HG02938 (cell line): Measurements from ENCODE around the gene DMRT1.
A peak's percentile ranks its signal among the peaks of the same experiment; 100 is the strongest.
"Not testable (repeated sequence)": the region's sequence is repeated elsewhere in the genome, so short reads cannot be mapped to it uniquely, and the experiment has no call there.

Experiments
- ATAC-seq: cut with Tn5 transposase; IDR thresholded peaks from one replicate; pipeline ENCODE4 v1.9.1; 2021; ENCODE audit warnings: mild to moderate bottlenecking, moderate library complexity; ENCODE audit not compliant: unreplicated experiment

The DMRT1 gene

DNA sequence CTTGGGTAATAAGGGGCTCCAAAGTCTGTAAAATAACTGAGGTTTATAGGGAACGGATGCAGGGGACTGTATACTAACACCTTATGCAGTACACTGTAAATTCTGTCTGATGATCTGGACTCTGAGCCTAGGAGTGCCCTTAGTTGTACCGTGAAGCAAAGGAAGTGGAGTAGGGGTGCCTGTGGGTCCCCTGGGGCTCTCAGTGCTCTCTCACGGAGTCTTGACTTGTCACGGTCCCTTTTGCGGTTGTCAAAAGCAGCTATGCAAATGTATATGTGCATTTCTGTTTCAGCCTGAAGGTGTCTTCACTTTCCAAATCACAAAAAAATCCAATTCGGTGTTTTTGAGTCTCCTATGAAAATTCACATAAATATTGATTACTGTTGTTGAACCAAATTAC, 17.8 kb downstream of the DMRT1 start:
- peak; percentile 99 for ATAC-seq

GRCh38 chr9:860706-861105, 19.2 kb downstream of the DMRT1 start:
- ATAC-seq: no peak

GRCh38 chr9:861525-861924, 20.0 kb downstream of the DMRT1 start:
- not testable (repeated sequence) for ATAC-seq

GRCh38 chr9:875119-875962, 33.8 kb downstream of the DMRT1 start:
- ATAC-seq: no peak

DNA sequence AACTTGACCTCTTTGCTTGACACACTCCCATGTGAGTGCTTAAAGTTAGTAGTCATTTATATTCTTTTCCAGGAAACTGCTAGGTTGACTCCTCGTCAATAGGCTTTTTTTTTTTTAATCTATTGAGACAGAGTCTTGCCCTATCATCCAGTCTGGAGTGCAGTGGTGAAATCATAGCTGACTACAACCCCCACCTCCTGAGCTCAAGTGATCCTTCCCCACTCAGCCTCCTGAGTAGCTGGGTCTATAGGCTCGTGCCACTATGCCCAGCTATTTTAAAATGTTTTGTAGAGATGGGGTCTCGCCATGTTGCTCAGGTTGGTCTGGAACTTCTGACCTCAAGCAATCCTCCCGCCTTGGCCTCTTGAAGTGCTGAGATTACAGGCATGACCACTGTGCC, 34.9 kb downstream of the DMRT1 start:
- ATAC-seq: no peak

GRCh38 chr9:878239-878638, 36.7 kb downstream of the DMRT1 start:
- no peak for ATAC-seq

GRCh38 chr9:880725-881124, 39.2 kb downstream of the DMRT1 start:
- no peak for ATAC-seq

GRCh38 chr9:882416-882924, 41.0 kb downstream of the DMRT1 start:
- no peak for ATAC-seq

DNA sequence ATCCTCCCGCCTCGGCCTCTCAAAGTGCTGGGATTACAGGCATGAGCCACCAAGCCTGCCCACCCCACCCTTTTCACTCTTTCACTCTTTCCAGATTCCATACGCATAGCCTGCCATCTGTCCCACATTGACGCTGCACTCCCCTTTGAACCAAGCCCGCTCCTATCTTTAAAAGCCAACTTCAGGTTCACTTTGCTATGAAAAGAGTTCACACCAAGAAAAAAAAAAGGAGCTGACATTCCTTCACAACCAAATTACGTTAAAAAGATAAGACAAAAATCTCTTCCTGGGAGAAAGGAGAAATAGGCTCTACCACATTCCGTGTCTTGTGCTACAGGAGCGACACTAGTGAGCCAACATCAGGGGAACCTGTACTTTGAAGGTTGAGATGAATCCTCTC, 41.5 kb downstream of the DMRT1 start:
- no peak for ATAC-seq

- ATAC-seq: no peak
Measured at GRCh38 chr9:886886-887285, 45.4 kb downstream of the DMRT1 start.

- no peak for ATAC-seq
Measured at GRCh38 chr9:892123-892522, 50.6 kb downstream of the DMRT1 start.

- ATAC-seq: no peak
Measured at GRCh38 chr9:893115-893514, 51.6 kb downstream of the DMRT1 start.

- peak; percentile 99 for ATAC-seq
Measured at GRCh38 chr9:893843-894420, 52.4 kb downstream of the DMRT1 start.

GRCh38 chr9:899440-900184, 58.1 kb downstream of the DMRT1 start:
- no peak for ATAC-seq

DNA sequence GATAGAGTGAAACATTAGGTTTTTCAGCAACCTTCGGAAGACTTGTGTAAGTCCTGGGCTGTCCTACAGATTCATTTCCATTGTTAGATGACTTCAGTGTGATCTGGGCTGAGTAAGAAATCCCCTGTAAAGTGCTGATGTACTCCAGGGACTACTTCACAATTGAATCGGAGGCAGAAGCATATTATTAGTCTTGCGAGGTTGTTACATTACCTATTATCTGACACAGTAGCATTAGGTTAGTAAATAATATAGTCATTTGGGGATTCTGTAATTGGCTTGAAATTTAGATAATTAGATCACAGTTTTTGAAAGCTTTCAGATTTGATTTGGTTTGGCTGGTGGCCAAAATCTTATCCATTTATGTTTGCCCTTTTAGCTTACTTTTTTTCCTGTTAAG, 62.4 kb downstream of the DMRT1 start:
- no peak for ATAC-seq

DNA sequence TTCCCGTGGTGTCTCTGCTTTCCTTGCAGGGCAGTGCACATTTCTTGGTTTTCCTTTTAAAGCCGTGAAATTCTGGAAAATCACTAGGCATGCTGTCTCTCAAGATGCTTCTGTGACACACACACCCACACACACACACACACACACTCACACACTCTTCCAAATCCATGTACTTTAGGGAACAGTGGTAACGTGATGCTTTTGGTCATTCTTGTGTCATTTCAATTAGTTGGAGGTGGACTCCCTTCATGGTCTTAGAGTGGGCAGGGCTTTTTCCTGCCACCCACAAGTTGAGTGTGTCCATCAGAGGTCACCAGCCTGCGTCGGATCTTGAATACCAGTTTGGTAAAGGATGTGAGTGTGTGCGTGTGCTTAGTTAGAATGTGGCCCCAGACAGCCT, 64.4 kb downstream of the DMRT1 start:
- ATAC-seq: no peak

DNA sequence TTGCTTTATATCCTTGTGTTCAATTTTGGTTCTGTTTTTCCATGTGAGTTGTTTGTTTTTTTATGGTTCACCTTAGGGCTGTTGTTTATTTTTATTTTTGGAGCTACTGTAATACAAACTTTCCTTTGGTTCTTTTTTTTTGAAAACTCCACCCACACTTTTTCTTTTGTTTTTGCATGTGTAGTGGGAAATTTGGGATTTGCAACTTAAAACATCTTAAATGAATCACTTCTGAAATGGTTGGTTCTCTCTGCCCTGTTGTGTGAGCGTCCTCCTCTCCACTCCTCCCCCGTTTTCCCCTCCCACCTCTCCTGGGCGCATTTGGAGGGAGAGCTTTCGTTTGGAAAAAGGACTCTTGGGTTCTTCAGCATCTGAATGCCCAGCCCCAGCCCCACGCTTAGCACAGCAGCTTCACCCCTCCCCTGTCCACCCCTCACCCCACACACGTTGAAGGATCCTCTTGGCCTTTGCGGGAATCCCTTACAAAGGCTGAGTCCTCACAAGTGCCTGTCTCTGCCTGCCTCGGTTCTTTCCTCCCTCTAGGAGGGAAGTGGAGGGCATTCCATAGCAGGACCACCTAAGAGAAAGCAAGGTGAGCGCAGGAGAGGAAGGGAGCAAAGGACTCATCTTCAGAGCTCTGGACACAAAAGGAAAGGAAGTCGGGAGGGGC, 67.2 kb downstream of the DMRT1 start:
- ATAC-seq: no peak

DNA sequence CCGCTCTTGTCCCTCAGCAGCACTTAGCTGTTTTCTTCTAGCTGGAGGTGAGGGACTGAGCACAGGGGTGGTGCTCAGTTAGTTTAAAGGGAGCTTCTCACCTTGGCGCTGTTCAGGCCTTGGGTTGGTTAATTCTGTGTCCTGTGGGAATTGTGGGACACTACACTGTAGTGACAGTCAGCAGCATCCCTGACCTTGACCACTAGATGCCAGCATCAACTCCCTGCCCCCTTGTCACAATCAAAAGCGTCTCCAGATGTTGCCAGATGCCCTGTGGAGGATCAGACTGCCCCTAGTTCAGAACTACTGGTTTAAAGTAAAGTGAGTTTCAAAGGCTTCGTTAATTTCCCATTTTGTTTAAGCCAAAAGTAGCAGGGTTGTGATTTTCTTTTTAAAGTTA, 69.5 kb downstream of the DMRT1 start:
- ATAC-seq: no peak

- ATAC-seq: no peak
Measured at GRCh38 chr9:912776-913175, 71.3 kb downstream of the DMRT1 start.

- ATAC-seq: not testable (repeated sequence)
Measured at GRCh38 chr9:913526-913925, 72.0 kb downstream of the DMRT1 start.

DNA sequence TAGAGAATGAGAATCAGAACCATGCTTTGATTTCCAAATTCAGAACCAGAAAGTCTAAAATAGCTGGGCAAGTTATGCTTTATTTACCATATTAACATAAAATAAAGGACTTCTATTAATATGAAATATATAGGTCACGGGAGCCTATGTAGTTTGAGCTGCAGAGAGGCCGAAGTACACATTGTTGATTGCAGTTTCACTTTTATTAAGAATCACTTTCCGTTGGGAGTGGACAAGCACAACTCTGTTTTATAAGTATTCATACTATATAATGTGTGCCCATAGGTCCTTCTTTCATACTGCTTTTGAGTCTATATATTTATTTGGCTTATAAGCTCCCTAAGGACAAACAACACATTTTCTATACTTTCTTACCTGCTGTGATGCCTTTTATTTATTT, 76.2 kb downstream of the DMRT1 start:
- ATAC-seq: no peak
